KOPT-K1 (cell line): ENCODE results near the gene OSCAR.

Source experiments
- H3K27ac ChIP-seq: fragments of 200-600 bp; sonication (generic); 2 replicates; pipeline ENCODE4 v1.5.1; 2016; ENCODE audit warnings: antibody characterized with exemption, mild to moderate bottlenecking, low read depth, low read length; ENCODE audit not compliant: poor library complexity, severe bottlenecking
- H3K36me3 ChIP-seq: fragments of 200-600 bp; sonication (generic); 2 replicates; pipeline ENCODE4 v1.5.1; 2017; ENCODE audit warnings: antibody characterized with exemption, mild to moderate bottlenecking, low read length, moderate library complexity; ENCODE audit not compliant: insufficient read depth
- H3K9me3 ChIP-seq: fragments of 200-600 bp; sonication (generic); 2 replicates; pipeline ENCODE4 v1.5.1; 2017; ENCODE audit warnings: antibody characterized with exemption, low read length, mild to moderate bottlenecking; ENCODE audit not compliant: insufficient read depth, poor library complexity, severe bottlenecking

The OSCAR gene

DNA sequence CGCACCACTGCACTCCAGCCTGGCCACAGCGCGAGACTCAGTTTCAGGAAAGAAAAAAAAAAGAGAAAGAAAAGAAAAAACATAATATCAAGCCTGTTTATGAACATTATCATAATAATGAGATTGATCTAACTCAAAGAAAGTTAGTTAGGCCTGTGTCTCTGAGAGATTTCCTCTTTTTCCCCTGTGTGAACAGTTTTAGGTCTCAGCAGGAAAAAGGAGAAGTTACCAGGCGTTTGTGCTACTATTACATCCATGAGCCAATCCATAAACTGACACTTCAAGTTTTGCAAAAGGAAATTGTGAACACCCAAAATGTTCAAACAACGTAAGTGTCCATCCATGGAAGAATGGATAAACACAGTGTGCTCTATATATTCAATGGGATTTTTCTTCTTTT lies 23.3 kb downstream of the OSCAR start:
- peaks cover 9% of the 10 kb centered on the region for H3K9me3 ChIP-seq
- no peaks in the 10 kb centered on the region for H3K36me3 ChIP-seq
- H3K27ac ChIP-seq = no peak overlapping the region

DNA sequence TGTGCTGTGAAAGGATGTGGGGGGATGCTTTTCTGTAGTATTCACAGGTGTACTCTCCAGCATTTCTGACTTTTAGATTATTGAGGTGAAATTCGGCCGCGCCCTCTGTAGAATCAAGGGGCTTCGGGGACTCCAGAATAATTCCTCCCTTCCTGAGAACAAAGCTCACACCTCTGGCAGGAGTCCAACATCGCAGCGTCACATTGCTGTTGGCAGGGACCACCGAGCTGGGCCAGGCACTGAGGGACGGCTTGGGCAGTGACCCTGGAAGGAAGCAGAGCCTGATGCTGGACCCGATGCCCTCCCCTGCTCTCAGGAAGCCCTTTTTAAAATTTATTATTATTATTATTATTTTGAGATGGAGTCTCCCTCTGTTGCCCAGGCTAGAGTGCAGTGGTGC lies 25.8 kb downstream of the OSCAR start:
- H3K36me3 ChIP-seq = no peaks in the 10 kb centered on the region
- no peaks in the 10 kb centered on the region for H3K9me3 ChIP-seq
- no peak overlapping the region for H3K27ac ChIP-seq

DNA sequence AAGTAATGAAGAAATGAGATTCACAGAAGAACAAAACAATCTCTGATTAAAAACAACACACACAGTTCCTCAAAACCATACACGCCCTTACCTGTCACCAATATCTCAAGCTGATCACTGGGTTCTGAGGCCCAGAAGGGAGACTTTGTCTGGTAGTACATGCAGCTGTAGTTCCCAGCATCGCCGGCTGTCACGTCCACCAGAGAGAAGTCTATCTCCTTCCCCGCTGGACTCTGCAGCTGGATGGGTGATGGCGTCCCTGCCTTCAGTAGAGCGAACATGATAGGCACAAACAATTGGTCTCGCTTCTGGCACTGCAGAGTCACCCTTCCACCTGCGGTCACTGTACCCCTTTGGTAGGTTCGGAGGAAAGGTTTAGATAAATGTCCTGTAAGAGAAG lies 26.8 kb downstream of the OSCAR start:
- no peak overlapping the region for H3K27ac ChIP-seq
- no peaks in the 10 kb centered on the region for H3K36me3 ChIP-seq
- H3K9me3 ChIP-seq = no peaks in the 10 kb centered on the region

DNA sequence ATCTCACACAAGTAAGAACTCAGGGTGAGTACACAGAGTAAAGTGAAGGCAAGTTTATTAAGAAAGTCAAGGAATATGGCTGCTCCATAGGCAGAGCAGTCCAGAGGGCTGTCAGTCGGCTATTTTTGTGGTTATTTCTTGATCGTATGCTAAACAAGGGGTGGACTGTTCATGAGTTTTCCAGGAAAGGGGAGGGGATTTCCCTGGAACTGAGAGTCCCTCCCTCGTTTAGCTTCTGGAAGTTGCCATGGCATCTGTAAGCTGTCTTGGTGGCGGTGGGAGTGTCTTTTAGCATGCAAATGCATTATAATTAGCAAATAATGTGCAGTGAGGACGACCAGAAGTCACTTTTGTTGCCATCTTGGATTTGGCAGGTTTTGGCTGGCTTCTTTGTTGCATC lies 31.1 kb downstream of the OSCAR start:
- H3K9me3 ChIP-seq = no peaks in the 10 kb centered on the region
- H3K27ac ChIP-seq = no peak overlapping the region
- no peaks in the 10 kb centered on the region for H3K36me3 ChIP-seq

DNA sequence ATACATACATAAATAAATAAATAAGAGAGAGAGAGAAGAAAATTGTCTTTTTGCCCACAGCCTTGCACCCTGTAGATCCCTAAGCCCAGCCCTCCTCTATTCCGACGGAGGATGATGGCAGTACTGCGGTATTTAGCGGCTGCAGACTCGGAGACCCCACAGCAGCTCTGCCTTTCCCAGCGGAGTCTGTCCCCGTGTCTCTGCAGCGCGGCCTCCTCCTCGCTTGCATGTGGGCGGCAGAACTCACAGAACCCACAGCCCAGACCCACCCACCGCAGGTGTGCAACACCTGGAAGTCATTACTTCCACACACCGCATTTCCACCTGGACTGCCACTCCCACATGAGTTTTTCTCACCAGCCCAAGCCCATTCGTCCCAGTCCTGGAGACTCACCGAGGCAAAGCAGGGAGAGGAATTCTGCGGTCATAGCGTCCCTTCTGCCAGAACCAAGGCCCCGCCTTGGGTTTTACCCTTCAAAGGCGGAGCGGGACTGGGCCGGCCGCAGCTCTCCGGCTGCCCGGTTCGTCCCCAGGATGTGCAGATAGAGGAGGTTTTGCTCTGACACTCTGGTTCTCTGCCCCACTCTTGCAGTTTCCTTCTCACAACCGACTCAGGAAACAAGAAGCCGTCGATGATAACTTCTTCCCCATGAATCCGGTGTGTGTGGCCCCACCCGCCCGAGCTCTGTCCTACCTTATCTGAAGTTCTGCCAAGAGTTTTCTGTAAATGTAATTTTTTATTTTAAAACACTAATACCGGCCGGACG lies 37.1 kb downstream of the OSCAR start, which contains the start of gene VSTM1:
Gene VSTM1 (minus strand): TSS at position 548 of the 767 bp plus-strand sequence. CDS start 120 bp downstream, at position 428.
- Histone ChIP-seq H3K27ac (no peak within 1 kb of the TSS), H3K36me3 (no peaks in the 10 kb centered on the region), H3K9me3 (no peaks in the 10 kb centered on the region)

- H3K9me3 ChIP-seq = no peaks in the 10 kb centered on the region
- H3K27ac ChIP-seq = no peak overlapping the region
- H3K36me3 ChIP-seq = no peaks in the 10 kb centered on the region
These were observed 38.0 kb downstream of the OSCAR start for GRCh38 chr19:54062643-54063042.

- Histone ChIP-seq H3K27ac (no peak overlapping the region), H3K9me3 (no peaks in the 10 kb centered on the region), H3K36me3 (no peaks in the 10 kb centered on the region)
These were observed 53.0 kb downstream of the OSCAR start for GRCh38 chr19:54047616-54048015.

DNA sequence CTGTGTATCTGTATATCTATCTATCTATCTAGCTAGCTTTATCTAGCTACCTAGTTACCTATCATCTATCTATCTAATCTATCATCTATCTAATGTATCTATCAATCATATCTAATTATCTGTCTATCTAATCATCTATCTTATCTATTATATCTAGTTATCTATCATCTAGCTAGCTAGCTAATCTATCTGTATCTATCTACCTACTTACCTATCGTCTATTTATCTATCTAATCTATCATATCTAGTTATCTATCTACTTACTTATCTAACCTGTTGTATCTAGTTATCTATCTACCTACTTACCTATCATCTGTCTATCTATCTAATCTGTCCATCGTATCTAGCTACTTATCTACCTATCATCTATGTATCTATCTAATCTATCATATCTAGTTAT lies 54.8 kb downstream of the OSCAR start:
- Histone ChIP-seq H3K27ac (no peak overlapping the region), H3K36me3 (no peaks in the 10 kb centered on the region), H3K9me3 (no peaks in the 10 kb centered on the region)
